Ureter (tissue), 1 donor: ENCODE measurements around the gene FRMD5. TPM values are rescaled to one million over a fixed set of nuclear protein-coding genes. Genes with fewer than 3 reads are reported as not detected.

ENCODE experiments used
- DNase-seq: peaks from one replicate; pipeline ENCODE4 v3.0.0-alpha.2; 2020; ENCODE audit warnings: low spot score
- total RNA-seq: library from RNA; stranded (reverse); gene quantifications from one replicate; pipeline ENCODE4 v1.2.4, GENCODE V29; 2023
- donor health status: DM: yes; HTN: yes; CAD: no.

FRMD5 gene
- total RNA-seq, 1 donor from 2014 or later: 0.60 TPM

GRCh38 chr15:44094781-44095180 lies 100.3 kb downstream of the FRMD5 start:
- no peak for DNase-seq

DNA sequence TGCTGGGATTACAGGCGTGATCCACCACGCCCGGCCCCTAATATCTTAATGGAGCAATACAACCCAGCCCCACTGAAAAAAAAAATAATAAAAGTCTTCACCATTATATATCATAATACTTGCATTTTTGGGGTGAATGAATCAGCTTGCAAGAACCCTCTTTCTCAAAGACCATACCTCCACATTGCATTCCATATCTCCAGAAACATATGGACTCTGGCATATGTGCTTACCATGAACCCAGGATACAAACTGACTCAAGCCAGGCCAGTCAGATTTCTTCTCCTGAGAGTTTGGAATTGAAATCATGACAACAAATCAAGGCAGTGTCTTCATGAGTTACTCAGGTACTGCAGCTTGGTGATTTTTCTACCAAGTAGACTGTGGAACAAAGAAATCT lies 101.2 kb downstream of the FRMD5 start:
- DNase-seq: no peak

DNA sequence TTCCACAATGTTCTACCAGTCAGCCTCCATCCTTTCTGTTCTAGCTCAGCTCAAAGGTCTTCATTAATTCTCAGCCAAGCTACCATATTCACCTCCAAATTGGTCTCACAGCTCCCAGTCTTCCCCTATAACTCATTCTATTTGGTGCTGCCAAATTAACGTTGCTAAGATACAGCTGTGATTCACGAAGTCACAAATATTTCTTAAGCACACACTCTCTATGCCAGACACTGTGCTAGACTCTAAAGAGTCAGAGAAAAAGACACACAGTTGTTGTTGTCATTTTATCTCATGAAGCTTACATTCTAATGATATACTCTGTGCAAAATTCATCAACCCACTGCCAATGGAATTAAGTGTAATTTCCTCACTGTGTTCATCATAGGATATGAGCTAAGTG lies 102.8 kb downstream of the FRMD5 start:
- DNase-seq: no peak

- no peak for DNase-seq
Measured at GRCh38 chr15:44087578-44088465, 107.2 kb downstream of the FRMD5 start.

DNA sequence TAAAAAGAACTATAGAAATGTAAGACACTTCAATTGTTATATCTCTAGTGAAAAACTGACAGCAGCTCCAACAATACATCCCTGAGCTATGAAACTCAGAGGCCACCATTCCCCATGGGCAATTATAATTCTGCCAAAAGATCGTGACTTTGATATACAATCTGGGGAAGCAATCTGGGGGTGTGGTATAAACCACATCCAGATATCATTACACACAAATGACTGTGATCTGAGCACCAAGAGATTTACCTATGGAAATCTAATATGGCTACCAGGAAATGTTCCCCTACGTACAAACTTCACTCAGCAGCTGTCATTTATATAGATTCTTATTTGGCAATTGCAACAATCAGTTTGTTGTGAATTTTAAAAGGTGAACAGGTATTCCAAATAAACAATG lies 110.3 kb downstream of the FRMD5 start:
- no peak for DNase-seq

DNA sequence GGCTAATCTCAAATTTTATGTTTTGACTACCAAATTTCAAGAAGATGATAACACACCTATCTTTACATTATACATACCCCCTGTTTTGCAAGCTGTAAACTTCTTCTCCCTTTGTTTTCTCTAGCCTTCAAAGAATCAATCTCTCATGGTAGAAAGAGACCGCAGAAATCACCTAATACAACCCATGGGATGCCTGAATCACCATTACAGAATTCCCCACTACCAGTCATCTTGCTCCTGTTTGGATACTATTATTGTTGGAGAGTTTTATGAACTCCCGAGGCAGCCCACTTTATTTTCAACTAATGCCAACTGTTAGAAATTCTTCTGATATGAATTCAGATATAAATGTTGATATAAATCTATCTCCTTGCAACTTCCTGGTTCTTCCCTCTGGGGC lies 110.9 kb downstream of the FRMD5 start:
- DNase-seq: no peak

DNA sequence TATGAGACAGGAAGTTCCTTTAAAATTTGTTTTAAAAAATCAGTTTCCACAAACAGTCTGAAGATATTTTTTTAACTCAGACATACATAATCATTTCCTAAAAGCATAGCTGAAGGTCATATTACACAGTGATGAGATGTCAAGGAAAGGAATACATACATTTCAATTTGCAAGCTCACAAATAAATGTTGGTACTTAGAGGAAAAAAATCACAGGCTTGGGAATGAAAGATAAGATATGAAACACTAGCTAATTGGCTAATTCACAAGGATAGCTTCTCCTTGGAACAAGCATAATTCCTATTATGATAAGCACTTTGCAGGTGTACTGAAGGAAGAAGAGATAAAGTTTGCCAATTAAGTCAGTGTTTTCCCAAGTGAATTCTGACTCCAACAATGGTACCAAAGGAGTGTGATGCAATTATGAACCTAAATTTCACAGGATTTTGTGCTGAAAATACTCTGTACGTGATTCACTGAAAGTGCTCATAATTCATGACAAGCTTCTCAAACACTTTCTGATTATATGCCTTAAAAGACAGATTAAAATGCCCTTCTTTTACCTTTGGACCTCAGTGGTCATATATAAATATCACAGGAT lies 112.4 kb downstream of the FRMD5 start:
- no peak for DNase-seq

DNA sequence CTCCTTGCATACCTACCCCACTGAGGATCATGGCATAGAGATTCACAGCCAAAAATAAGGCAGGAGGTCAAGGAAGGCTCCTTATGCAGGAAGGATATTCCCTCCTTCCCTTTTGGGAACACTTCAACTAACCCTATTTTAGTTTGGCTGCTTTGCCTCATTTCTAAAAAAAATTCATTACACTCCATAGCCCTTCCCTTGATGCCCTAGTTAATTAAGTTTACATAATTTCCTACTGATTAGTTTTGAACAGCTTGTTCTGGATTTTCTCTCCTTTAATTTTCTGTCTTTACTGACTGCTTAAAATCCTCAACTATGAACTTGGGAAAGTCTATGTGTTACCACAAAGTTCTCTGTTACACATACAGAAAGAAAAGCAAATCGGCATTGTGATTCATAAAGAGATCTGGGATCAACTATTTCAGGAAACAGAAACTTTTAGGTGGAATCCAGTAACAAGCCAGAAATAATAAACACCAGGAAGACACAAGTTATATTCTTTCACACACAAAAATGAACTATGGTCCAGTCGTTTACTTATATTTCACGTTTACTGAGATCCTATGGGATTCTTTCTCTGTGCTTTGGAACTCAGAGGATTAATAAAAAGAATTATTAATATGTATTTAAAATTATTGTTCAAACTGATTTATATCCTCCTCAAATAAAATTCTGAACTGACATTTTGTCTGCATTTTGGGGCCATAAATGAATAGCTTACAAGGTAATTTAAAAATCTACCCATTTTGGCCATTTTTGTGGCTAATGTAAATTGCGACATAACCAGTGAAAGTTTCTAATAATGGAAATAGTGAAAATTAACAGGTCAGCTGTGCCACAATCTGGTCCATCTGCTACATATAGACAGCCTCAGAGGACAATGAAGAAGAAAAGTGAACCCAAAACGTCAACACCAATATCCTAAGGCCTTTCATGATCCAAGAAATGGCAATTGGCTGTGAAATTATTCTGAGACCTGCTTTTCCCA lies 113.8 kb downstream of the FRMD5 start:
- DNase-seq: no peak

GRCh38 chr15:44075535-44075934 lies 119.5 kb downstream of the FRMD5 start:
- no peak for DNase-seq

- DNase-seq: no peak
Measured at GRCh38 chr15:44069489-44069888, 125.6 kb downstream of the FRMD5 start.

DNA sequence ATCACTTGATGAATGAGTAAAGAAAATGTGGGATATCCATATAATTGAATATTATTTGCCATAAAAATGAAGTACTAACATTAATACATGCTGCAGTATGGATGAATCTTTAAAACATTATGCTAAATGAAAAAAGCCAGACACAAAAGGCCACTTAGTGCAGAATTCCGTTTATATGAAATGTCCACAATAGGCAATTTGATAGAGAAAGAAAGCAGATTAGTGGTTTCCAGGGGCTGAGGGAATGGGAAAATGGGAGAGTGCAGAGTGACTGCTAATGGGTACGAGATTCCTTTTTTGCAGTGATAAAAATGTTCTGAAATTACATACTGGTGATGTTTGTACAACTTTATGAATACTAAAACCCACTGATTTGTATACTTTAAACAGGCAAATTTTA lies 126.7 kb downstream of the FRMD5 start:
- DNase-seq: no peak

DNA sequence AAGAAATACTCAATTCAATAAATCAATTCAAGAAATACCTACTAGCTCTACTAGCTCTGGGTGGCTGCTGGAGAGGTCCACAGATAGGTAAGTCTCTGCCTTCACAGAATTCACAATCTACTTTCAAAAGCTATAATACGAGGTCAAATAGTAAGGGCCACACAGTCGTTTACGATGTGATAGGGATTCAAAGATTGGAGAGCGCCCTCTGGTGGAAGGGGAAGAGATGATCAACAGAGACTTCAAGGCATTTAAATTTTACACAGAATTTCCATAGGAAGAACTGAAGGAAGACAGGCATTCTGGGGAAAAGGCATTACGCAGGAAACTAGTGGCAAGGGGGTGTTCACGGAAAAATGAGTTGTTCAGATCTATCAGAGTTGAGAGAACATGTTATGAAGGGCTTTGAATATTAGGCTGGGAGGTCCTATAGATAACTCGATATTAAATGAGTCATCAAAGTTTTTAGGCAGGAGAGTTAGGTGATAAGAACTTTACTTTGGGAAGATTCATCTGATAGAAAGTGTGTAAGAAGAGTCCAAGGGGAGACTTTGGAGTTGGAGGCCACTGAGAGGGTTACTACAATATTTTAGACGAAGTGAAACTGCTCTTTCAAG lies 128.8 kb downstream of the FRMD5 start:
- no peak for DNase-seq

GRCh38 chr15:44064706-44065105 lies 130.4 kb downstream of the FRMD5 start:
- no peak for DNase-seq

DNA sequence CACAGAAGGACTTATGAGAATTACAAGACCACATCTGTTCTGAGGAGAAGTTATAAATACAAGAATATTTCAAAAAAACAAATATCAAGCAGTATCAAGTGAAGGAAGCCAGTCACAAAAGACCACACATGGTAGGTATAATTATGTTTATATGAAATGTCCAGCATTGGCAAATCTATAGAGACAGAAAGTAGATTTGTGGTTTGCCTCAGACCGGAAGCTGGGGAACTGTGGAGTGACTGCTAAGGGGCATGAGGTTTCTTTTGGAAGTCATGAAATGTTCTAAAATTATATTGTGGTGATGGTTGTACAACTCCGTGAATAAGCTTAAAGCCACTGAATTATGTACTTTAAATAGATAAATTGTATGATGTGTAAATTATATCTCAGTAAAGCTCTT lies 136.9 kb downstream of the FRMD5 start:
- DNase-seq: no peak

DNA sequence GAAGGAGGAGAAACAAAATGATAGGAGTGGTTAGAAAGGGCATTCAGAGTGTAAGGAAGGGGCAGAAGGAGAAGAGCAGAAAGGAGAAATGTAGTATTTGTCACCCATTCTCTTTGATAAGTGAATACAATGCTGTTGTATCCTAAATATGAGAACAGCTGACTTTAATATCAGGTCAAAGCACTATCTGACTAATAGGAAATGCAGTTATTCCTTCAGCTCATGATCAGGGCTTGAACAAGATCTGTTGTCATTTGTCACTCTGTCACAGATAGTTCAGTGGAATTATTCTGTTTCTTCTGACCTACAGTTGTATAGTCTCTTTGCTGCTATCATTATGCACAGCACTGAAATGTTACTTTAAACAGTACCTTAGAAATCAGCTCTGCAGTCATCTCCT lies 149.4 kb downstream of the FRMD5 start:
- no peak for DNase-seq

DNA sequence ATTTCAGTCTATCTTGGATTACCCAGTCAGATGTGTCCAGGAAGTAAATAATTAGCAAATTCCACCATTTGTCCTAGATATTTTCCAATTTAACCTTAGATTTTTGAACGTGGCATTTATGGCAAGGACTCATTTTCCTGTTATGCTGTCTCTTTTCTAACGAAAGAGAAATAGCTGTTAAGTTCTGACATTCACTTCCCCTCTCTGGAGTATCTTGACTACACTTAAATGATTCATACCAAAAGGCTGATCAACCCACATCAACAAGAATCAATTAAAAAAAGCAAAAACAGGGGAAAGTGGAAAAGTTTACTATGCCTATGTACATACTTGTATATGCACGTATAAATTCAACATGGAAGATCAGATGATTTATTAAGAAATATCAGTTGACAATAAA lies 149.9 kb downstream of the FRMD5 start:
- DNase-seq: no peak

GRCh38 chr15:44038755-44039191 lies 156.3 kb downstream of the FRMD5 start:
- DNase-seq: no peak

GRCh38 chr15:44035781-44036699 lies 159.0 kb downstream of the FRMD5 start:
- no peak for DNase-seq

DNA sequence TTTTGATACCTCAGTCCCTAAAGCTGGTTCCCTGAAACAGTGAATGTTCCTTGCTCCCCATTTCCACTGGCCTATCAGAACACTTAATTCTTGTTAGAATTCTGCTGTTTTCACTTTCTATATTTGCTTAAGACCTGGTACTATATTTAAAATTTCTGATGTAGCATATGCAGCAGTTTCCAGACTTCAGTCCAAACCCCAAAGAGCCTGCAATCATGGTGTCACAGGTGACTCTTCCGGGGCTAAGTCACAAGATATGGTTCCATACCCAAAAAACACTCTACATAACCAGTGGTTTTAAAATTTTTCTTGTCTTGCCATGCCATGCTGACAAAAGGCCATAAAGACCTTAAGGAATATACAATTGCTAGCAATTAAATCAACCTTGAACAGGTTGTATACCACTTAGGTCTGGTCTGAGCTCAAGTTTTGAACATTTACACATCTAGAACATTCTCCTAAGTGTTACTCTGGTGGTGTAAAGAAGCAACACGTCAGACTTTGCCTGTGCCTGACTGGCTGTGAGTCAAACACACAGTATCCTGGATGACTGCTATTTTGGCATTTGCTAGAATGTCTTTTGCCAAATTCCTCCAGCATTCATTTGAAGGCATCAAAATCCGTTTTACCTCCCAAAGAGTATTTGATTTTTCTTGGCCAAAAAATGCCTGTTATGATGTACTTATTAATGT lies 160.0 kb downstream of the FRMD5 start:
- no peak for DNase-seq

DNA sequence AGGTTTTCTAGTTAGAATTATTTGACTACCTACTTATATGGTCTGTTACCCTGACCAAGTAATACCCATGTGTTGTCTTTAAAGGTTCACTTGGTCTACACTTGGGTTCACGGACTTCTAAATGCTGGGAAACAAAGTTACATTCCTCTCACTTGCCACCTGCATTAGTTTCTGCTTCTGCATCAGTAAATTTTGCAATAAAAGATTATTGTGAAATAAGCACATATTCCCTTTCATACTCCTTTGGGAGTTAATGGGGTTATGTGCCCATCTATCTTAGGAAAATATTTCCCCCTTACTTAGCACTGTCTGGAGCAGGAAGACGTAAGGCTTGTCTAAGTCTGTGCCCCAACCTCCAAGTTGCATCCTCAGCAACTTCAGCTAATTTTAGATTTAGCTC lies 160.7 kb downstream of the FRMD5 start:
- DNase-seq: no peak
